Endothelial cell of umbilical vein (primary cell): ENCODE results near the gene C22orf39. TPM values are rescaled to one million over a fixed set of nuclear protein-coding genes. Genes with fewer than 3 reads are reported as not detected.

Experiments
- BruUV-seq: library from RNA; stranded (reverse); fragments of 400-500 nt; replicated peaks from 2 replicates; lab custom pipeline; 2021; lab: Mats Ljungman, UMichigan
- CTCF ChIA-PET: fragments of 300-600, 350-600 bp; sonication (Branson Sonifier 250); formaldehyde crosslinking; loops from one replicate; lab custom pipeline; 2021; ENCODE audit warnings: antibody characterized with exemption, inconsistent platforms; lab: Charles Lee
- POLR2A ChIA-PET: fragments of 300-600, 350-600 bp; sonication (Branson Sonifier 250); formaldehyde crosslinking; loops from one replicate; lab custom pipeline; 2021; ENCODE audit warnings: antibody characterized with exemption, inconsistent platforms; lab: Charles Lee
- DNase-seq: peaks from one replicate; pipeline ENCODE4 v3.0.0-alpha.2; 2011; ENCODE audit warnings: low read depth, low spot score
- FAIRE-seq: peaks from 2 replicates; lab custom pipeline; 2011; peaks lifted over from hg19 to GRCh38; lab: Jason Lieb, UNC
- H2AFZ ChIP-seq: 2 replicates; pipeline ENCODE4 v1.6.0; 2012; ENCODE audit warnings: low read depth, low read length, control low read depth, inconsistent platforms
- H3K27ac ChIP-seq: 2 replicates; pipeline ENCODE4 v1.5.1; 2011; ENCODE audit warnings: low read depth, mild to moderate bottlenecking, control low read depth, low read length, moderate library complexity; ENCODE audit not compliant: insufficient read depth
- H3K27me3 ChIP-seq, 2 experiments: 2 replicates each; pipeline versions ENCODE4 v1.6.0 to v1.6.1; 2011; ENCODE audit warnings: low read length in 2 of 2, mixed read lengths in 1 of 2; ENCODE audit not compliant: control insufficient read depth in 2 of 2, insufficient read depth in 2 of 2
- H3K36me3 ChIP-seq, 2 experiments: 2 replicates in 1 of 2; 3 replicates in 1 of 2; pipeline ENCODE4 v1.5.1; 2011; ENCODE audit warnings: low read length in 2 of 2, mild to moderate bottlenecking in 1 of 2, moderate library complexity in 1 of 2; ENCODE audit not compliant: control insufficient read depth in 2 of 2, insufficient read depth in 2 of 2; ENCODE audit errors: extremely low read depth in 1 of 2
- H3K4me1 ChIP-seq: 3 replicates; pipeline ENCODE4 v1.5.1; 2011; ENCODE audit warnings: mild to moderate bottlenecking, low read length; ENCODE audit not compliant: control insufficient read depth, insufficient read depth; ENCODE audit errors: extremely low read depth
- H3K4me2 ChIP-seq: 2 replicates; pipeline ENCODE4 v1.6.1; 2011; ENCODE audit warnings: low read length, control low read depth, mixed read lengths; ENCODE audit not compliant: insufficient read depth
- H3K4me3 ChIP-seq, 3 experiments: fragments of 200-600 bp in 1 of 3; sonication (generic), shearing (Covaris generic) in 1 of 3; replicated peaks in 1 of 3; 2 replicates each; pipeline ENCODE4 v1.5.1; 2011 to 2016; ENCODE audit warnings: control low read depth in 3 of 3, low read length in 3 of 3, mild to moderate bottlenecking in 2 of 3, inconsistent platforms in 1 of 3, low read depth in 1 of 3, moderate library complexity in 1 of 3; ENCODE audit not compliant: insufficient read depth in 1 of 3
- H3K79me2 ChIP-seq: 2 replicates; pipeline ENCODE4 v1.6.0; 2012; ENCODE audit warnings: low read length, inconsistent platforms; ENCODE audit not compliant: control insufficient read depth, insufficient read depth
- H3K9ac ChIP-seq: replicated peaks from 2 replicates; pipeline ENCODE3; 2011; ENCODE audit warnings: low read length, control low read depth; ENCODE audit not compliant: insufficient read depth; ENCODE audit errors: extremely low read depth
- H3K9me1 ChIP-seq: replicated peaks from 3 replicates; pipeline ENCODE4 v1.6.0; 2011; ENCODE audit warnings: mild to moderate bottlenecking, low read length; ENCODE audit not compliant: control insufficient read depth, insufficient read depth; ENCODE audit errors: extremely low read depth
- H3K9me3 ChIP-seq: replicated peaks from 2 replicates; pipeline ENCODE4 v1.5.1; 2012; ENCODE audit warnings: low read length, inconsistent platforms; ENCODE audit not compliant: control insufficient read depth, insufficient read depth
- H4K20me1 ChIP-seq: replicated peaks from 2 replicates; pipeline ENCODE3; 2011; ENCODE audit warnings: mild to moderate bottlenecking, low read length; ENCODE audit not compliant: control insufficient read depth, insufficient read depth; ENCODE audit errors: extremely low read depth
- EZH2 ChIP-seq: IDR thresholded peaks from 2 replicates; pipeline ENCODE4 v1.6.1; 2012; ENCODE audit warnings: borderline replicate concordance, low read depth, mild to moderate bottlenecking, moderate library complexity, low read length, inconsistent platforms; ENCODE audit not compliant: severe bottlenecking
- FOS ChIP-seq: IDR thresholded peaks from 2 replicates; pipeline ENCODE4 v1.6.1; 2011; ENCODE audit warnings: mild to moderate bottlenecking, low read length, moderate library complexity, borderline replicate concordance; ENCODE audit not compliant: insufficient read depth
- GATA2 ChIP-seq: IDR thresholded peaks from 2 replicates; pipeline ENCODE4 v1.7.0; 2011; ENCODE audit warnings: low read depth, mild to moderate bottlenecking, moderate library complexity, mixed read lengths, low read length; ENCODE audit not compliant: insufficient read length, insufficient read depth
- JUN ChIP-seq: IDR thresholded peaks from 2 replicates; pipeline ENCODE4 v1.6.1; 2011; ENCODE audit warnings: borderline replicate concordance, low read depth; ENCODE audit not compliant: insufficient read length, insufficient read depth
- MAX ChIP-seq: IDR thresholded peaks from 2 replicates; pipeline ENCODE4 v1.6.1; 2011; ENCODE audit not compliant: insufficient read depth, insufficient read length
- MYC ChIP-seq: IDR thresholded peaks from one replicate; pipeline ENCODE4 v1.6.1; 2011; ENCODE audit warnings: mild to moderate bottlenecking, low read depth, low read length
- POLR2A ChIP-seq: IDR thresholded peaks from 2 replicates; pipeline ENCODE4 v1.6.1; 2012; ENCODE audit warnings: low read depth, mild to moderate bottlenecking, control low read depth, low read length
- POLR2AphosphoS5 ChIP-seq: IDR thresholded peaks from 2 replicates; pipeline ENCODE4 v1.6.1; 2012; ENCODE audit warnings: low read depth, mild to moderate bottlenecking, control low read depth, low read length, moderate library complexity; ENCODE audit not compliant: insufficient read depth
- dilution Hi-C: fragments of 300-500 bp; cut with MboI; formaldehyde crosslinking; loops from one replicate; pipeline ENCODE4 v1.15.0; 2019; ENCODE audit warnings: low sequenced_read_pairs; ENCODE audit not compliant: extremely low pct_ligation_motif_present
- intact Hi-C: fragments of 100-400 bp; cut with micrococcal nuclease; formaldehyde crosslinking; loops from one replicate; pipeline ENCODE4 v1.10.0; 2022
- polyA plus RNA-seq, 4 experiments: library from polyadenylated mRNA; depleted of rRNA in 3 of 4; stranded (reverse) in 3 of 4; unstranded in 1 of 4; fragments of >200 nt; gene quantifications; 2 replicates each; pipeline versions ENCODE4 v1.2.1 to v1.2.3, GENCODE V29; 2011 to 2012; ENCODE audit warnings: missing spikeins in 1 of 4
- total RNA-seq: library from RNA; stranded (reverse); gene quantifications from 2 replicates; pipeline ENCODE4 v1.2.3, GENCODE V29; 2021
- TF ChIP-seq, protein P1 (sequence below), 2 donors: IDR thresholded peaks; 1 replicate in 1 of 2; 2 replicates in 1 of 2; pipeline ENCODE4 v1.5.1; 2011; ENCODE audit warnings: low read length in 2 of 2, mild to moderate bottlenecking in 2 of 2, moderate library complexity in 2 of 2, control low read depth in 1 of 2, inconsistent platforms in 1 of 2, low read depth in 1 of 2; ENCODE audit not compliant: insufficient read depth in 1 of 2; ENCODE audit errors: extremely low read depth in 1 of 2

The C22orf39 gene
- total and polyA plus RNA-seq, 2 donors (not counting 3 experiments of a cell fraction or from before 2014, with no cell fraction given): 26.1 to 28.0 TPM

DNA sequence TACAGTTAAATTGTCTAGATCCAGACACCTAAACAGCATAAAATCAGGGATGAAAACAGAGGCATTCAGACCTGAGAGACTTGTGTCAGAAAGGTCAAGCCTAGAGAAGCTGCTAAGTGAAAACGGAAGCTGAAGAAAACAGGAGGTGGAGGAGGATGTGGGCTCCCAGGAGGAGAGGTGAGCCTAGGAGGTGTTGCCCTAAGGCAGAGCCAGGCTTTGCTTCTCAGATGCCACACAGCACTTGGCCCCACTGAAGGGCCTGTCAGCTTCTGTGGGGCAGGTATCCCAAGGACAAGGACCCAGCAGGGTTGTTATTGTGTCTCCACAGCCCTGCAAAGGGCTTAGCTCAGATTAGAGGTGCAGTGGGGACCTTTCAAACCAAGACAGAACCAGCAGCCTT is 17.0 kb upstream of the C22orf39 start:
- Histone ChIP-seq H3K79me2 (peaks cover 2% of the 10 kb centered on the region), H3K9ac (no peak overlapping the region), H3K4me3 (no peak overlapping the region), H3K36me3 (peaks cover 38 to 53% of the 10 kb centered on the region in 2 experiments), H2AFZ (no peak overlapping the region), H4K20me1 (peaks cover 2% of the 10 kb centered on the region), H3K4me2 (no peak overlapping the region), H3K4me1 (no peaks in the 10 kb centered on the region), H3K27me3 (no peaks in the 10 kb centered on the region), H3K9me1 (no peaks in the 10 kb centered on the region), H3K27ac (no peak overlapping the region), H3K9me3 (no peaks in the 10 kb centered on the region)
- dilution Hi-C loops (no loop called here), intact Hi-C loops (no loop called here)
- BruUV-seq: no TSS peak
- DNase-seq (no peak), FAIRE-seq (no peak)
- no peak for TF ChIP-seq MYC
- no peak for TF ChIP-seq EZH2
- TF ChIP-seq MAX: no peak
- no peak for TF ChIP-seq GATA2
- TF ChIP-seq POLR2AphosphoS5: no peak
- no peak for TF ChIP-seq POLR2A
- no peak for TF ChIP-seq JUN
- TF ChIP-seq, protein P1, sequence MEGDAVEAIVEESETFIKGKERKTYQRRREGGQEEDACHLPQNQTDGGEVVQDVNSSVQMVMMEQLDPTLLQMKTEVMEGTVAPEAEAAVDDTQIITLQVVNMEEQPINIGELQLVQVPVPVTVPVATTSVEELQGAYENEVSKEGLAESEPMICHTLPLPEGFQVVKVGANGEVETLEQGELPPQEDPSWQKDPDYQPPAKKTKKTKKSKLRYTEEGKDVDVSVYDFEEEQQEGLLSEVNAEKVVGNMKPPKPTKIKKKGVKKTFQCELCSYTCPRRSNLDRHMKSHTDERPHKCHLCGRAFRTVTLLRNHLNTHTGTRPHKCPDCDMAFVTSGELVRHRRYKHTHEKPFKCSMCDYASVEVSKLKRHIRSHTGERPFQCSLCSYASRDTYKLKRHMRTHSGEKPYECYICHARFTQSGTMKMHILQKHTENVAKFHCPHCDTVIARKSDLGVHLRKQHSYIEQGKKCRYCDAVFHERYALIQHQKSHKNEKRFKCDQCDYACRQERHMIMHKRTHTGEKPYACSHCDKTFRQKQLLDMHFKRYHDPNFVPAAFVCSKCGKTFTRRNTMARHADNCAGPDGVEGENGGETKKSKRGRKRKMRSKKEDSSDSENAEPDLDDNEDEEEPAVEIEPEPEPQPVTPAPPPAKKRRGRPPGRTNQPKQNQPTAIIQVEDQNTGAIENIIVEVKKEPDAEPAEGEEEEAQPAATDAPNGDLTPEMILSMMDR (IDR thresholded peaks at IDR 0.05; ENCODE audit: extremely low read depth in 1 of 2, insufficient read depth in 1 of 2, low read depth in 1 of 2, low read length in 2 of 2): no peak
- TF ChIP-seq FOS: no peak
- ChIA-PET POLR2A (no interaction called here), CTCF (interaction anchor here (0.9 to 1.1 kb wide), 2 partner anchors 10 to 13 kb away, joined by 3 to 5 read pairs; no protein-coding TSS in a partner anchor)
